HG03066 (cell line): ENCODE measurements around the gene GRM8.

Experiments
- ATAC-seq: cut with Tn5 transposase; IDR thresholded peaks from one replicate; pipeline ENCODE4 v1.9.1; 2021; ENCODE audit warnings: low read depth; ENCODE audit not compliant: unreplicated experiment

The GRM8 gene

GRCh38 chr7:127039541-127039940, 213.2 kb downstream of the GRM8 start:
- ATAC-seq, result no peak

- ATAC-seq, result no peak
These were observed 217.4 kb downstream of the GRM8 start for GRCh38 chr7:127035203-127035849.

- ATAC-seq, result no peak
These were observed 218.4 kb downstream of the GRM8 start for GRCh38 chr7:127034186-127034806.

GRCh38 chr7:127029823-127030222, 222.9 kb downstream of the GRM8 start:
- no peak for ATAC-seq

- ATAC-seq, result no peak
These were observed 230.9 kb downstream of the GRM8 start for GRCh38 chr7:127021857-127022256.

- ATAC-seq, result no peak
These were observed 231.6 kb downstream of the GRM8 start for GRCh38 chr7:127021019-127021738.

- ATAC-seq, result no peak
These were observed 233.9 kb downstream of the GRM8 start for GRCh38 chr7:127018889-127019288.

GRCh38 chr7:127017196-127017595, 235.5 kb downstream of the GRM8 start:
- ATAC-seq, result no peak

- ATAC-seq, result no peak
These were observed 252.0 kb downstream of the GRM8 start for GRCh38 chr7:127000725-127001124.

GRCh38 chr7:126996659-126997058, 256.1 kb downstream of the GRM8 start:
- no peak for ATAC-seq

GRCh38 chr7:126993626-126994213, 259.0 kb downstream of the GRM8 start:
- no peak for ATAC-seq

- no peak for ATAC-seq
These were observed 264.7 kb downstream of the GRM8 start for GRCh38 chr7:126988022-126988421.

GRCh38 chr7:126979722-126980121, 273.0 kb downstream of the GRM8 start:
- no peak for ATAC-seq

GRCh38 chr7:126978865-126979264, 273.9 kb downstream of the GRM8 start:
- no peak for ATAC-seq

- ATAC-seq, result no peak
These were observed 279.7 kb downstream of the GRM8 start for GRCh38 chr7:126973066-126973465.

GRCh38 chr7:126972571-126972970, 280.2 kb downstream of the GRM8 start:
- ATAC-seq, result no peak

- no peak for ATAC-seq
These were observed 293.1 kb downstream of the GRM8 start for GRCh38 chr7:126959649-126960048.

- ATAC-seq, result no peak
These were observed 294.4 kb downstream of the GRM8 start for GRCh38 chr7:126958367-126958766.

GRCh38 chr7:126957443-126957842, 295.3 kb downstream of the GRM8 start:
- no peak for ATAC-seq

GRCh38 chr7:126953461-126953860, 299.3 kb downstream of the GRM8 start:
- ATAC-seq, result no peak

GRCh38 chr7:126948664-126949063, 304.1 kb downstream of the GRM8 start:
- ATAC-seq, result peak; percentile 69
